HEK293 (cell line): Measurements from ENCODE around the gene TSPAN1.

Experiments
- MYNN ChIP-seq: fragments of 450-650 bp; formaldehyde crosslinking; IDR thresholded peaks from 2 replicates; pipeline ENCODE4 v1.5.1; 2016; ENCODE audit warnings: missing biosample characterization, missing genetic modification characterization, borderline replicate concordance
- TRIM28 ChIP-seq: IDR thresholded peaks from 2 replicates; pipeline ENCODE4 v1.6.1; 2011; ENCODE audit warnings: low read length, control low read depth, borderline replicate concordance
- ZNF324 ChIP-seq: fragments of 450-650 bp; formaldehyde crosslinking; IDR thresholded peaks from 2 replicates; pipeline ENCODE4 v1.5.1; 2016; ENCODE audit warnings: missing biosample characterization, missing genetic modification characterization

DNA sequence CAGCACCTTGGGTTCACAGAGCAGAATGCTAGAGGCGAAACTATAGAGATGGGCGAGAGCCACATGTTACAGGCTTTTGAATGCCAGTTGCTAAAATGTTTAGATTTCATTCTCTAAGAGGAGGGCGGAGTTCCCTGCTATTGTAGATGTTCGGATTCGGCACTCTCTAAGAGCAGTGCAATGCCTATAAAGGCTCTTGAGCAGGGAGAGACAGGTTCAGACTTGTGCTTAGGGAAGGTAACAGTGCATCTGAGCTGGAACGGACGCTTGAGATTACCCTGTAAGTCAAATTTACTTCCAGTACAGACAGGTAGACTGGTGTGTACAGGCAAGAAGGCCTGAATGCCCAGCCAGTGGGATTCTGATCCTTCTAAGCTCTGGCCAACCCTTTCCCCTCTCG, 43.6 kb downstream of the TSPAN1 start:
- TF ChIP-seq MYNN (tag by site-specific recombination) (no peak), ZNF324 (no peak), TRIM28 (no peak)
